ENCODE results near the gene IL22RA1.

DNA sequence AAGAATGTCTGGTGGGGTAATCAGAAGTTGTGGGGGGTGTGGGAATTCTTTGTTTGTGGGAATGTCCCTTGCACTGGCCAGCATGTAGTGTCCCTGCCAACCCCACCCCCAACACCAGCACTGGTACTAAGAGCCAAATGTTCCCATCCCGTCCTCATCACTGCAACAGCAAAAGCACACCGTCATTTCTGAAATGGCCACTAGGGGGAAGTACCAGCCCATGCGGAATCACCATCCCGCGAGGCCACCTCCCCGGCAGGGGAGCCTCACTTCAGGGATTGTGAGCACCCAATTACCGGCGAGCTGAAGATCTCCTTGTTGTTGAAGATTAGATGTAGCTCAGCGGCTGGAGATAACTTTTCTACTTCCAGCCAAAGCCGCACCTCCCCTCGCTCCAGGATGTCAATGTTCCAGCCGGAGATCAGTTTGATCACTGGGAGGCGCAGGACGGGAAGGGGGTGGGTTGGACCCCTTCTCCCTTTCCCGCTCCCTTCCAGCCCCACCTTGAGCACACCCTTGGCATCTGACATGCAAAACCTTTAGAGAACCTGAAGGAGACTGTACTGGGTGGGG lies 72.0 kb downstream of the IL22RA1 start:
- no peak for TF ChIP-seq CBFB (CRISPR knock-in tag; IDR thresholded peaks at IDR 0.05; ENCODE audit: low read depth)
- TF ChIP-seq, protein P1, sequence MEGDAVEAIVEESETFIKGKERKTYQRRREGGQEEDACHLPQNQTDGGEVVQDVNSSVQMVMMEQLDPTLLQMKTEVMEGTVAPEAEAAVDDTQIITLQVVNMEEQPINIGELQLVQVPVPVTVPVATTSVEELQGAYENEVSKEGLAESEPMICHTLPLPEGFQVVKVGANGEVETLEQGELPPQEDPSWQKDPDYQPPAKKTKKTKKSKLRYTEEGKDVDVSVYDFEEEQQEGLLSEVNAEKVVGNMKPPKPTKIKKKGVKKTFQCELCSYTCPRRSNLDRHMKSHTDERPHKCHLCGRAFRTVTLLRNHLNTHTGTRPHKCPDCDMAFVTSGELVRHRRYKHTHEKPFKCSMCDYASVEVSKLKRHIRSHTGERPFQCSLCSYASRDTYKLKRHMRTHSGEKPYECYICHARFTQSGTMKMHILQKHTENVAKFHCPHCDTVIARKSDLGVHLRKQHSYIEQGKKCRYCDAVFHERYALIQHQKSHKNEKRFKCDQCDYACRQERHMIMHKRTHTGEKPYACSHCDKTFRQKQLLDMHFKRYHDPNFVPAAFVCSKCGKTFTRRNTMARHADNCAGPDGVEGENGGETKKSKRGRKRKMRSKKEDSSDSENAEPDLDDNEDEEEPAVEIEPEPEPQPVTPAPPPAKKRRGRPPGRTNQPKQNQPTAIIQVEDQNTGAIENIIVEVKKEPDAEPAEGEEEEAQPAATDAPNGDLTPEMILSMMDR (IDR thresholded peaks at IDR 0.05): peak; percentile 77
- TF ChIP-seq TCF7 (CRISPR knock-in tag; IDR thresholded peaks at IDR 0.05; ENCODE audit: low read depth): no peak
- TF ChIP-seq SMAD3 (CRISPR knock-in tag; IDR thresholded peaks at IDR 0.05; ENCODE audit: borderline replicate concordance): no peak
- no peak for TF ChIP-seq GABPB1 (CRISPR knock-in tag; IDR thresholded peaks at IDR 0.05)
- TF ChIP-seq, protein P2, sequence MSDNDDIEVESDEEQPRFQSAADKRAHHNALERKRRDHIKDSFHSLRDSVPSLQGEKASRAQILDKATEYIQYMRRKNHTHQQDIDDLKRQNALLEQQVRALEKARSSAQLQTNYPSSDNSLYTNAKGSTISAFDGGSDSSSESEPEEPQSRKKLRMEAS (CRISPR knock-in tag; IDR thresholded peaks at IDR 0.05): peak; percentile 59
- TF ChIP-seq, protein P3, sequence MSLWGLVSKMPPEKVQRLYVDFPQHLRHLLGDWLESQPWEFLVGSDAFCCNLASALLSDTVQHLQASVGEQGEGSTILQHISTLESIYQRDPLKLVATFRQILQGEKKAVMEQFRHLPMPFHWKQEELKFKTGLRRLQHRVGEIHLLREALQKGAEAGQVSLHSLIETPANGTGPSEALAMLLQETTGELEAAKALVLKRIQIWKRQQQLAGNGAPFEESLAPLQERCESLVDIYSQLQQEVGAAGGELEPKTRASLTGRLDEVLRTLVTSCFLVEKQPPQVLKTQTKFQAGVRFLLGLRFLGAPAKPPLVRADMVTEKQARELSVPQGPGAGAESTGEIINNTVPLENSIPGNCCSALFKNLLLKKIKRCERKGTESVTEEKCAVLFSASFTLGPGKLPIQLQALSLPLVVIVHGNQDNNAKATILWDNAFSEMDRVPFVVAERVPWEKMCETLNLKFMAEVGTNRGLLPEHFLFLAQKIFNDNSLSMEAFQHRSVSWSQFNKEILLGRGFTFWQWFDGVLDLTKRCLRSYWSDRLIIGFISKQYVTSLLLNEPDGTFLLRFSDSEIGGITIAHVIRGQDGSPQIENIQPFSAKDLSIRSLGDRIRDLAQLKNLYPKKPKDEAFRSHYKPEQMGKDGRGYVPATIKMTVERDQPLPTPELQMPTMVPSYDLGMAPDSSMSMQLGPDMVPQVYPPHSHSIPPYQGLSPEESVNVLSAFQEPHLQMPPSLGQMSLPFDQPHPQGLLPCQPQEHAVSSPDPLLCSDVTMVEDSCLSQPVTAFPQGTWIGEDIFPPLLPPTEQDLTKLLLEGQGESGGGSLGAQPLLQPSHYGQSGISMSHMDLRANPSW (CRISPR knock-in tag; conservative IDR thresholded peaks at IDR 0.05; ENCODE audit: low read depth): no peak
